WI38 (cell line): ENCODE data around the gene NKX2-4.

Experiments
- H3K4me3 ChIP-seq: 2 replicates; pipeline ENCODE4 v1.5.1; 2011; ENCODE audit warnings: low read depth, mild to moderate bottlenecking, control low read depth, low read length
- CTCF ChIP-seq: IDR thresholded peaks from 2 replicates; pipeline ENCODE4 v1.5.1; 2012; ENCODE audit warnings: low read depth, mild to moderate bottlenecking, control low read depth, low read length

Gene NKX2-4

GRCh38 chr20:21386111-21386510 is 11.2 kb downstream of the NKX2-4 start:
- H3K4me3 ChIP-seq = no peak overlapping the region
- no peak for TF ChIP-seq CTCF

- H3K4me3 ChIP-seq = no peak overlapping the region
- no peak for TF ChIP-seq CTCF
Measured at GRCh38 chr20:21384308-21384892, 12.9 kb downstream of the NKX2-4 start.

- no peak for TF ChIP-seq CTCF
- H3K4me3 ChIP-seq = no peak overlapping the region
Measured at GRCh38 chr20:21381619-21382018, 15.7 kb downstream of the NKX2-4 start.

GRCh38 chr20:21380711-21381110 is 16.6 kb downstream of the NKX2-4 start:
- no peak for TF ChIP-seq CTCF
- no peak overlapping the region for H3K4me3 ChIP-seq

GRCh38 chr20:21378259-21378658 is 19.1 kb downstream of the NKX2-4 start:
- H3K4me3 ChIP-seq = no peak overlapping the region
- TF ChIP-seq CTCF = no peak

- no peak overlapping the region for H3K4me3 ChIP-seq
Measured at GRCh38 chr20:21377701-21378100, 19.6 kb downstream of the NKX2-4 start.

GRCh38 chr20:21376626-21377025 is 20.7 kb downstream of the NKX2-4 start:
- no peak for TF ChIP-seq CTCF
- no peak overlapping the region for H3K4me3 ChIP-seq

More at GRCh38 chr20:21377701-21378100, 19.6 kb downstream of the NKX2-4 start:
- no peak for TF ChIP-seq CTCF
